Activated CD8-positive, alpha-beta memory T cell treated with anti-CD3 and anti-CD28 coated beads for 36 hours (primary cell): ENCODE measurements around the gene MRPS6. TPM values are rescaled to one million over a fixed set of nuclear protein-coding genes. Genes with fewer than 3 reads are reported as not detected.

Source experiments
- CTCF ChIA-PET: fragments of 350-600 bp; sonication (Branson Sonifier 250); formaldehyde crosslinking; loops from one replicate; lab custom pipeline; 2021; ENCODE audit warnings: antibody characterized with exemption; lab: Charles Lee
- POLR2A ChIA-PET: fragments of 350-600 bp; sonication (Branson Sonifier 250); formaldehyde crosslinking; loops from one replicate; lab custom pipeline; 2021; ENCODE audit warnings: antibody characterized with exemption; lab: Charles Lee
- total RNA-seq, 2 experiments: library from RNA; stranded (reverse); gene quantifications; one replicate each; pipeline ENCODE4 v1.2.3, GENCODE V29; 2021

Gene MRPS6
- 100 to 1,000 TPM; 138 to 144 TPM for total RNA-seq

GRCh38 chr21:34073032-34073748 is at the start of gene MRPS6, which contains the start of gene SLC5A3:
TSS of gene MRPS6 (plus strand) at chr21:34073578. CDS start at chr21:34073701, 123 bp downstream.
TSS of gene SLC5A3 (plus strand) at chr21:34073578. CDS start at chr21:34095199, 21,621 bp downstream.
- ChIA-PET POLR2A (interaction anchor here (0.9 to 1.5 kb wide), 5 partner anchors 31 to 141 kb away, joined by 3 to 9 read pairs (median 4); no protein-coding TSS in a partner anchor), CTCF (interaction anchor here (0.6 to 1.4 kb wide), 6 partner anchors 84 to 149 kb away, joined by 3 to 7 read pairs (median 4); no protein-coding TSS in a partner anchor)

DNA sequence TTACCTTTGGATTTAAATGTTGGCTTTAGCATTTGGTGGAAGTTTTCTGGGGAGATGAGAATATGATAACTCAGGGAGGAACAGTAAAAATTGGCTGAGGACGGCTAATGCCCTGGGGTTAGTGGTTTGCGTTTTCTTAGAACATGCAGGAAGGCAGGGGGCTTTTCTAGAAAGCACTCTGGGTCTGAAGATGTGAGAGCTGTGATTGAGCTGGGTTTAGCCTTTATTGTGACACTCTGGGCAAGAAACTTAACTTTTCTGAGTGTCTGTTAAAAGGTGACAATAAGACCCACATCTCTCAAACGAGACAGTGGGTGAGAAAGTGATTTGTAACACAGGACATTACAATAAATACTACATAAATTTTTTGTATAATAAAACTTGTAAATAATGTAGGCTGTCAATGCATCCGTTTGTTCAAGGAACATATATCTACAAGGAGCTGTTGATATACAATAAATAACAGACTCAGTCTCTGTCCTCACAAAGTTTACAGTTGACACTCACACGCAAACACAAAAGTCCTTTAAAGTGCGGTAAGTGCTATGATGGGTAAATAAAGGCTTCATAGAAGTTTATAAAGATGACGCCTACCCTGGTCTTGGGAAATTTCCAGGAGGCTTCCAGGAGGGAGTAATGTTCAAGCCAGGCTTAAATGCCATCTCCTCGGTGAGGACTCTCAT is 49.5 kb upstream of the MRPS6 start:
- ChIA-PET CTCF (interaction anchor here (1.3 kb wide), 1 partner anchor 100 kb away, joined by 3 read pairs; no protein-coding TSS in a partner anchor), POLR2A (interaction anchor here (1.1 kb wide), 1 partner anchor 324 kb away, joined by 3 read pairs; no protein-coding TSS in a partner anchor)

DNA sequence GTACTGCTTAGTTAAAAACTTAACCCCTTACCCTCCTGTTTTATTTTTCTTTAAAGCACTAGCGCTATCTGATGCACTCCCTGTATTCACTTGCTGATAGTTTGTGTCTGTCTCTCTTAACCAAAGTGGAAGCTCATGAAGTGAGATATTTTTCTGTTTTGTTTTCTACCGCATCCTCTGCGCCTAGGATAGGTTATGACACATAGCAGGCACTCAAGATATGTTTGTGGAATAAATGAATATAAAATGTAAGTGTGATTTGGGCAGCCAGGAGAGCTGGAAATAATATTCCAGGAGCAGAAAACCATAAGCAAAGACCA is 49.0 kb upstream of the MRPS6 start:
- POLR2A ChIA-PET, result no interaction called here
- CTCF ChIA-PET, result interaction anchor here (1.2 to 1.3 kb wide), 2 partner anchors 39 to 100 kb away, joined by 3 to 4 read pairs; no protein-coding TSS in a partner anchor

GRCh38 chr21:34027721-34028461 is 45.5 kb upstream of the MRPS6 start:
- POLR2A ChIA-PET, result no interaction called here

DNA sequence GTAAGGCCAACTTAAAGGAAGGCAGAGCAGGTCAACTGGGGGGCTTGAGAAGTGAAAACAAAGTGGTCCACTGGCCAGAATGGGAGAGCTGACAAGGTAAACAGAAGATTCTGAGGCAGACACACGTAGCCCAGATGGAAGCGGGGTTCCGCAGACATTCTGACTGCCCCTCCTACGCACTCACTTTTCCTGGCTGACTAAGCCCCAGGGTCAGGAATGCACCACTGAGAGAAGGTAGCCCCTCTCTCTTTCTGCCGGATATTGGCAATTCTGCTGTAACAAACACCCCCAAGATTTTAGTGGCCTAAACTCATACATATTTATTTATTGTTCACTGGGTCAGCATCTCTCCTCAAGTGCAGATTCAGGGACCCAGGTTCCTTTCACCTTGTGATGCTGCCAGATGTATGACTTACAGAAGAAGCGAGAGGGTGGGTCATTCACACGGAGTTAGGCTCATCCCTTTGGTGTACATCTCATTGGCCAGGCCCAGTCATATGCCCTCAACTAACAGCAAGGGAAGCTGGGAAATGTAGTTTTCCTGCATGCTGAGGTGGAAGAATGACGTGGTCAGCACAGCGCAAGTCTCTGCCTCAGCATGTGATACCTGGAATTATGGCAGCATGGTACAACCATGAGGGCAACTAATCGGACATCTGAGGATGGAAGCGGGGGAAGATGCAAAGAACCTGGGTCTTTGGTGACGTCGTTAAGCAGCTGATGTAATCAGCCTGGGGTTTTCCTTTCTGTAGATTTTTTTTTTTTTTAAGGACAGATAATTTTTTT is 43.4 kb upstream of the MRPS6 start:
- CTCF ChIA-PET, result interaction anchor here (0.6 kb wide), 1 partner anchor 171 kb away, joined by 3 read pairs; no protein-coding TSS in a partner anchor
- POLR2A ChIA-PET, result no interaction called here

More at GRCh38 chr21:34027721-34028461, 45.5 kb upstream of the MRPS6 start:
- CTCF ChIA-PET, result interaction anchor here (0.8 kb wide), 1 partner anchor 19 kb away, joined by 3 read pairs; no protein-coding TSS in a partner anchor

GRCh38 chr21:34031835-34032370 is 41.5 kb upstream of the MRPS6 start:
- ChIA-PET CTCF (no interaction called here), POLR2A (no interaction called here)

DNA sequence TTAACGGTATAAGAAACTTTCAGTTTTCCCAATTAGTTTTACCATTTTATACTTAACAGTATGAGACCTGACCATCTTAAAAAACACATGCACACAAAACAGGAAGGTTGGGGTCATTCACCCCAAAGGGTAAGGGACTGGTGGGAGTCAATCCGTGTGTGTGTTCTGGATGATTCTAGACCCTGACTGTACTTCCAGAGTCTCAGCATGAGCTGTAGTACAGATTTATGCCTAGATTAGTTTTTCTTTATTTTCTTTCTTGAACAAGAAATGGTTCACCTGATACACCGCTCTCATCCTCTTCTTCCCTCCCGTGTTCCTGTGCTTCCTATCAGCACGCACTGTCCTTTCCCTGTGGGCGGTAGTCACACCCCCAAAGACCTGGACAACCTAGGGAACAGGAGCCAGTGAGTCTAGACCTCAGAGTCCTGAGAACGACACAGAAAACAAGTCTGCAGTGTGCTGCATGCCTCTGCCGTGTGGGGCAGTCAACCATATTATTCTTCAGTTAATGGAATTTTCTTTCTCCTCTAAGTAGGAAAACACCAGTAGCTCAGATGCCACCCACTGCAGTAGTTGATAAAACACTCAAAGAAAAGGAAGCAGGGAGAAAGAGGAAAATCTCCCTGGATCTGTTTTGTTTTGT is 38.9 kb upstream of the MRPS6 start:
- ChIA-PET CTCF (interaction anchor here (0.5 kb wide), 1 partner anchor 129 kb away, joined by 3 read pairs; no protein-coding TSS in a partner anchor), POLR2A (interaction anchor here (0.7 kb wide), 1 partner anchor 40 kb away, joined by 3 read pairs; no protein-coding TSS in a partner anchor)

GRCh38 chr21:34035619-34036354 is 37.6 kb upstream of the MRPS6 start:
- CTCF ChIA-PET, result no interaction called here
- POLR2A ChIA-PET, result no interaction called here

DNA sequence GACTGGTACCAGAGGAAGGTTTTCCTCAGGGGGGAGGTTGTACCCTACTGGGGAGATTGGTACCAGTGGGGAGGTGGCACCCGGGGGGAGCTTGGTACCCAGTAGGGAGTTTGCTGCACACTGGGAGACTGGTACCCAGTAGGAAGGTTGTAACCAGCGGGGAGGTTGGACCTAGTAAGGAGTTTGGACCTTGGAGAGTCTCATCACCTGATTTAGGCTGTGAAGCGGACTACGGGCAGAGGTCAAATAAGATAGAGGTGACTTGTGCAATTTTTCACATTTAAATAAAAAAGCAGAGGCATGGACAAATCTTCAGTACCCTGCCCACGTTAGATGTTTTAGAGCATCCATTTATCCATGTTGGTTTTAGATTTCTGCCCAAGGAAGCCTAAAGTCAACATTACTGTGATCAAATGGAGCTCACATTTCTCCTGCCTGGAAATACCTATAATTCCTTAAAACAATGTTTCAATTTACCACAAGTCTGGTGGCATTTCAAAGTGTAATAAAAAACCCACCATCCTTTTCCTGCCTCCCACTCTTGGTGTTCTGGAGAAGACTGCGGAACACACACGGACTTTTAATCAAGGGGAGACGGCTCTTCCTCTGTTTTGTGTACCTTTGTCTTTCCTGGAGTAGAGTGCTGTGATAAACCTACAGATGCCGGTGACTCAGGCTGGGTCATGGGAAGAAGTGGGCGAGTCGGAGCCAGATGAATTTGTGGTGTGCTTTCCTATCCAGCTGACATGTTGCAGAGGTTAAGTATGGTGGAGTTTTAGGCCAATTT is 36.2 kb upstream of the MRPS6 start:
- CTCF ChIA-PET, result no interaction called here
- POLR2A ChIA-PET, result no interaction called here

DNA sequence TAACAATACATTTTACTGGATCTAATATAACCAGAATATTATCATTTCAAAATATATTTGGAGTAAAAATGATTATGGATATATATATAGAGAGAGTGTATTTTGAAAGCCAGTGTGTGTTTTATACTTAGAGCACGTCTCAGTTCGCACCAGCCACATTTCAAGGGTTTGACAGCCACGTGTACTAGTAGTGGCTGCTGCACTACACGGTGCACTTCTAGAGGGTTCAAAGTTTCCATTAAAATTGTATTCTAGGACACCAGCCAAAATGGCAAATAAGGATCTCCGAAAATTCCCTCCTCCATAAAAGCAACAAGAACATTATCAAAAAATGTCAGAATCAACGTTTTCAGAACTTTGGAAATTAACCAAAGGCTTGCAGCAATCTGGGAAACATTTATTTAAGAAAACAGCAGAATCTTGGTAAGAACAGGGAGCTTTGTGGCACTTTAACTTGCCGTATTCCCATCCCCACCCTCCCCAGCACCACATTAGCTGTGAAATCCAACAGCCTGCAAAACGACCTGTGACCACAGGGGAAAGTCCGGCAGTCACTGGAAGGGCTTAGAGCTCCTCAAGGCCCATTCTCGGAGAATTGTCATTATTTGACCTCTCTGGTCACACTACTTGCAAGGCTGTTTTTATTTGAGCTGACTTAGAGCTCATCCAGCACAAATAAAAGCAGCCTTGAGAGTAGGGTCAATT is 33.5 kb upstream of the MRPS6 start:
- ChIA-PET POLR2A (interaction anchor here (0.6 kb wide), 1 partner anchor 461 kb away, joined by 5 read pairs; no protein-coding TSS in a partner anchor), CTCF (no interaction called here)

DNA sequence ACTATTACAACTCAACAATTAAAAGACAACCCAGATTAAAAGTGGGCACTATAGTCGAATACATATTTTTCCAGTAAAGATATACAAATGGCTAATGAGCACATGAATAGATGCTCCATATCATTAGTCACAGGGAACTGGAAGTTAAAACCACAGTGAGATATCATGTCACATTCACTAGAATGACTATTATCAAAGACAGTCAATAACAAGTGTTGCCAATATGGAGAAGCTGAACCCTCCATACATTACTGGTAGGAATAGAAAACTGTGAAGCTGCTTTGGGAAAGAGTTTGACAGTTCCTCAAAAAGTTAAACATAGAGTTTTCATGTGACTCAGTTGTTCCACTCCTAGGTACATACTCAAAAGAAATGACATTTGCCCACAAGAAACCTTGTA is 30.6 kb upstream of the MRPS6 start:
- ChIA-PET CTCF (no interaction called here), POLR2A (no interaction called here)

DNA sequence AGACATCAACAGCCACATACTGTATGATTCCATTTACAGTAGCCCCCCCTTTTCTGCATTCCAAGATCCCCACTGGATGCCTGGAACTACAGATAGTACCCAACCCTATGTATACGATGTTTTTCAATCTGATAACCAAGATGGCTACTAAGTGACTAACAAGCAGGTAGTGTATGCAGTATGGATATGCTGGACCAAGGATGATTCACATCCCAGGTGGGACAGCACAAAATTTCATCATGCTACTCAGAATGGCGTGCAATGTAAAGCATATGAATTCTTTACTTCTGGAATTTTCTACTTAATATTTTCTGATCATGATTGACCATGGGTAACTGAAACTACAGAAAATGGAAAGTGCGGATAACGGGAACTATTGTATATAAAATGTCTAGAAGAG is 30.0 kb upstream of the MRPS6 start:
- POLR2A ChIA-PET, result no interaction called here
- CTCF ChIA-PET, result no interaction called here

DNA sequence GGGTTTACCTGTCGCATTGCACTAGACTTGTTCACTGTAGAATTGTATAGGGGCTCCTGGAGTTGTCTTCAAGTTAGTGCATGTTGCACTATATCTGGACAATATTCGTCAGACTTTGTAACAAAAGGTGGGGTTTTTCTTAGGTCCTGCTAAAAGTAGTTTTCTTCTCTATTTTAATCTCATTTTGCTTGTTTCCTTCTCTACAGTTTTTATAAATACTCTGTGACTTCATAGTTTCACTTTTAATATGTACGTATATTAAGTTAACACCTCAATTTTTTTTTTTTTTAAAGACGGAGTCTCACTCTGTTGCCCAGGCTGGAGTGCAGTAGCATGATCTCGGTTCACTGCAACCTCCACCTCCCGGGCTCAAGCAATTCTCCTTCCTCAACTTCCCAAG is 26.5 kb upstream of the MRPS6 start:
- ChIA-PET CTCF (interaction anchor here (0.9 kb wide), 1 partner anchor 123 kb away, joined by 3 read pairs; no protein-coding TSS in a partner anchor), POLR2A (no interaction called here)

DNA sequence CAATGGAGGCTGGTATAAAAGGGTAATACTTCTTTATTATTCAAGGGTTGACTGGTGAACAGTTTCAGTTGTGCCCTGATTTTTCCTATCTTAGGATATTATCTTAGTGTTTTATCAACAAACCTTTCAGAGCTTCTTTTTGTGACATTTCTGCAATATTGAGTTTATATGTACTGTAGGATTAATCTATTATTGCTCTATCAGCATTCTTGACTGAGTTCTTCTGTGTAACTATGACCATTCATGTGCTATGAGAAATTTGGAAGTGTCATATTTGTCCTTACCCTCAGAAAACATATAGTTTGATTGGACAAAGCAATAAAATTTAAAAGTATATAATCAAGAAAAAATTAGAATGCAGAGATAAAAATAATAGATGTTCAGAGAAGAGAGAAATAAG is 25.5 kb upstream of the MRPS6 start:
- POLR2A ChIA-PET, result no interaction called here
- CTCF ChIA-PET, result interaction anchor here (0.8 kb wide), 1 partner anchor 27 kb away, joined by 3 read pairs; no protein-coding TSS in a partner anchor

GRCh38 chr21:34052171-34052570 is 21.2 kb upstream of the MRPS6 start:
- CTCF ChIA-PET, result no interaction called here
- POLR2A ChIA-PET, result no interaction called here

DNA sequence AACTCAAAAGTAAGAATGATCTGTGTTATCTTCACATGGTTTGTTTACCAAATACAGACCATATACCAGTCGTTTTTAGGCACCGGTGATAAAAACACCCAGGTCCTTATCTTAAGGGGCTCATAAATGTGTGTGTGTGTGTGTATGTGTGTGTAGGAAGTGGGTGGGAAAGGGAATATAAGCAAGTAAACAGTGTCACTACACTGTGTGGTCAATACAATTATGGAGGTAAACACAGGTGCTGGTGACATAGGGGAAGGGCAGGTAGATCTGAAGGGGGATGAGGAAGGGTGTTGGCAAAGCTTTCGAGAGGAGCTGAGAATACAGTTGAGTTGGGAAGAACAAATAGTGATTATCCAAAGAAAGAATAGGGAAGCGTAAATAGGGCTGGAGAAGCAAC is 19.1 kb upstream of the MRPS6 start:
- ChIA-PET POLR2A (no interaction called here), CTCF (interaction anchor here (0.6 kb wide), 1 partner anchor 130 kb away, joined by 3 read pairs; no protein-coding TSS in a partner anchor)
